Activated naive CD4-positive, alpha-beta T cell treated with Interleukin-2 at 50 U/mL for 16 hours (primary cell): ENCODE results near the gene ATE1.
"Not testable (repeated sequence)": the region's sequence is repeated elsewhere in the genome, so short reads cannot be mapped to it uniquely, and the experiment has no call there.

Experiments used
- DNase-seq: peaks from one replicate; pipeline ENCODE4 v3.0.0-alpha.2; 2020

The ATE1 gene

GRCh38 chr10:121781101-121781500 is 146.7 kb downstream of the ATE1 start:
- no peak for DNase-seq

GRCh38 chr10:121774813-121775212 is 153.0 kb downstream of the ATE1 start:
- DNase-seq: no peak

GRCh38 chr10:121774404-121774803 is 153.4 kb downstream of the ATE1 start:
- DNase-seq: no peak

GRCh38 chr10:121772884-121773283 is 154.9 kb downstream of the ATE1 start:
- DNase-seq: no peak

- DNase-seq: no peak
These were observed 155.4 kb downstream of the ATE1 start for GRCh38 chr10:121772406-121772805.

- no peak for DNase-seq
These were observed 155.9 kb downstream of the ATE1 start for GRCh38 chr10:121771966-121772365.

- no peak for DNase-seq
These were observed 161.4 kb downstream of the ATE1 start for GRCh38 chr10:121766426-121766825.

GRCh38 chr10:121765204-121765603 is 162.6 kb downstream of the ATE1 start:
- DNase-seq: no peak

GRCh38 chr10:121764233-121764942 is 163.4 kb downstream of the ATE1 start:
- DNase-seq: no peak

GRCh38 chr10:121757241-121757640 is 170.6 kb downstream of the ATE1 start:
- not testable (repeated sequence) for DNase-seq

- DNase-seq: not testable (repeated sequence)
These were observed 172.3 kb downstream of the ATE1 start for GRCh38 chr10:121755496-121755895.

GRCh38 chr10:121754666-121755065 is 173.2 kb downstream of the ATE1 start:
- no peak for DNase-seq

- no peak for DNase-seq
These were observed 173.9 kb downstream of the ATE1 start for GRCh38 chr10:121753726-121754476.

GRCh38 chr10:121751191-121751760 is 176.6 kb downstream of the ATE1 start:
- DNase-seq: no peak

- DNase-seq: no peak
These were observed 180.6 kb downstream of the ATE1 start for GRCh38 chr10:121747163-121747775.

- no peak for DNase-seq
These were observed 186.5 kb downstream of the ATE1 start for GRCh38 chr10:121741248-121741792.

- DNase-seq: no peak
These were observed 187.8 kb downstream of the ATE1 start for GRCh38 chr10:121740069-121740468.

GRCh38 chr10:121739114-121739513 is 188.7 kb downstream of the ATE1 start:
- no peak for DNase-seq

- no peak for DNase-seq
These were observed 191.3 kb downstream of the ATE1 start for GRCh38 chr10:121736315-121737130.

- DNase-seq: no peak
These were observed 192.6 kb downstream of the ATE1 start for GRCh38 chr10:121735263-121735662.

- DNase-seq: no peak
These were observed 193.2 kb downstream of the ATE1 start for GRCh38 chr10:121734589-121735045.
